ENCODE measurements around the gene IFRD2. TPM values are rescaled to one million over a fixed set of nuclear protein-coding genes. Genes with fewer than 3 reads are reported as not detected.

Gene IFRD2
- total RNA-seq, 6 donors from 2014 or later = 45.4 to 126 (median 77.5) TPM

GRCh38 chr3:50336452-50337174 lies 44.4 kb upstream of the IFRD2 start:
- TF ChIP-seq POLR2AphosphoS5 (IDR thresholded peaks at IDR 0.05) = no peak
- peak in 1 of 6 experiments; percentile 23 for TF ChIP-seq CTCF (IDR thresholded peaks at IDR 0.05)
- peaks cover 5 to 10% (median 7%) of the 10 kb centered on the region in 4 donors for H3K36me3 ChIP-seq
- H3K9me3 ChIP-seq = no peaks in the 10 kb centered on the region
- no peaks in the 10 kb centered on the region for H3K27me3 ChIP-seq
- DNase-seq (no peak), ATAC-seq (ENCODE audit: low FRiP score in 2 of 2) (no peak)
- peak overlapping the region; percentile 71 to 84 (median 74) for H3K4me3 ChIP-seq
- H3K4me1 ChIP-seq = peaks cover 64 to 83% (median 71%) of the 10 kb centered on the region in 4 donors
- H3K27ac ChIP-seq = peak overlapping the region; percentile 92 to 99 (median 96)
- 1 to 6% methylated on average over 8 to 9 of the region's 31 CpGs for WGBS, 2 donors

GRCh38 chr3:50334339-50335075 lies 42.3 kb upstream of the IFRD2 start:
- Histone ChIP-seq H3K4me3 (peak overlapping the region in 1 of 4 donors; percentile 75), H3K4me1 (peaks cover 49 to 62% (median 51%) of the 10 kb centered on the region in 4 donors), H3K9me3 (no peaks in the 10 kb centered on the region), H3K36me3 (peaks cover 24 to 32% (median 28%) of the 10 kb centered on the region in 4 donors), H3K27ac (peak overlapping the region; percentile 92 to 99 (median 96)), H3K27me3 (no peaks in the 10 kb centered on the region)
- no peak for ATAC-seq (ENCODE audit: low FRiP score in 2 of 2)
- TF ChIP-seq POLR2A (IDR thresholded peaks at IDR 0.05) = no peak
- TF ChIP-seq POLR2AphosphoS5 (IDR thresholded peaks at IDR 0.05) = peak in 1 of 2 donors; percentile 14
- no peak for TF ChIP-seq CTCF (IDR thresholded peaks at IDR 0.05)
- no peak for TF ChIP-seq EP300 (IDR thresholded peaks at IDR 0.05)
- 49 to 53% methylated on average over 4 to 5 of the region's 5 CpGs for WGBS, 2 donors
- DNase-seq = no peak

GRCh38 chr3:50333744-50334328 lies 41.6 kb upstream of the IFRD2 start:
- no peak for DNase-seq
- peak overlapping the region in 1 of 4 donors; percentile 75 for H3K4me3 ChIP-seq
- H3K36me3 ChIP-seq = peaks cover 24 to 38% (median 32%) of the 10 kb centered on the region in 4 donors
- no peaks in the 10 kb centered on the region for H3K9me3 ChIP-seq
- H3K27ac ChIP-seq = peak overlapping the region; percentile 79 to 97 (median 94)
- WGBS, 2 donors = 34 to 61% methylated on average over 12 of the region's 12 CpGs
- no peaks in the 10 kb centered on the region for H3K27me3 ChIP-seq
- ATAC-seq (ENCODE audit: low FRiP score in 2 of 2) = peak in 1 of 2 donors; percentile 18
- H3K4me1 ChIP-seq = peaks cover 45 to 64% (median 47%) of the 10 kb centered on the region in 4 donors
- TF ChIP-seq EP300 (IDR thresholded peaks at IDR 0.05) (peak in 2 of 4 donors; percentile 61 to 86), CTCF (IDR thresholded peaks at IDR 0.05) (no peak), POLR2A (IDR thresholded peaks at IDR 0.05) (peak in 1 of 4 donors; percentile 31), POLR2AphosphoS5 (IDR thresholded peaks at IDR 0.05) (peak; percentile 71 to 80)

DNA sequence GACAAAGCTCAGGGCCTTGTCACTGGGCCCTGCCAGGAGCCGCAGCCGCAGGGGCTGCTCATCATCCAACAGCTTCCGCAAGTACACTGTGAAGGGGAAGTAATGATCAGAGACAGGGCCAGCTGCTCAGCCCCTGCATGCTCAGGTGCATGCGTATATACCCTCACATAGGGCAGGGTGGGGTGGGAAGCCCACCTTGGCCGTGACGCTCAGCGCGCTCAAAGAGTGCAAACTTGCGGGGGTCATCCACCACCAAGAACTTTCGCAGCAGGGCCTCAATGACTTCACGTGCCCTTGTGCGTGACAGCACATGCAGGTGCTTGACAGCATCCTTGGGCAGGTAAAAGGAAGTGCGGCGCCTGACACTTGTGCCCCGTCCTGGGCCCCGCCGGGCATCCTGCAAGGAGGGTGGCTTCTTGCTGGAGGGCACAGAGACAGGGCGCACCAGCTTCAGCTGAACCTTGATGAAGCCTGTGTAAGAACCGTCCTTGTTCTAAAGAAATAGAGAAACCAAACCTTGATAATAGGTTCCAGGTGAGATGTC lies 39.2 kb upstream of the IFRD2 start:
- peaks cover 24 to 39% (median 33%) of the 10 kb centered on the region in 4 donors for H3K36me3 ChIP-seq
- no peak overlapping the region for H3K4me3 ChIP-seq
- H3K9me3 ChIP-seq = no peaks in the 10 kb centered on the region
- H3K4me1 ChIP-seq = peaks cover 45 to 68% (median 49%) of the 10 kb centered on the region in 4 donors
- no peaks in the 10 kb centered on the region for H3K27me3 ChIP-seq
- peak in 1 of 2 donors; percentile 76 for DNase-seq
- H3K27ac ChIP-seq = no peak overlapping the region
- ATAC-seq (ENCODE audit: low FRiP score in 2 of 2) = no peak
- no peak for TF ChIP-seq EP300 (IDR thresholded peaks at IDR 0.05)
- no peak for TF ChIP-seq CTCF (IDR thresholded peaks at IDR 0.05)
- TF ChIP-seq POLR2A (IDR thresholded peaks at IDR 0.05) = no peak
- TF ChIP-seq POLR2AphosphoS5 (IDR thresholded peaks at IDR 0.05) = no peak
- WGBS, 2 donors = 95 to 96% methylated on average over 19 of the region's 19 CpGs

Measured in upper lobe of left lung (tissue), 6 donors.